ENCODE data around the gene TMEM132D.

TMEM132D gene

DNA sequence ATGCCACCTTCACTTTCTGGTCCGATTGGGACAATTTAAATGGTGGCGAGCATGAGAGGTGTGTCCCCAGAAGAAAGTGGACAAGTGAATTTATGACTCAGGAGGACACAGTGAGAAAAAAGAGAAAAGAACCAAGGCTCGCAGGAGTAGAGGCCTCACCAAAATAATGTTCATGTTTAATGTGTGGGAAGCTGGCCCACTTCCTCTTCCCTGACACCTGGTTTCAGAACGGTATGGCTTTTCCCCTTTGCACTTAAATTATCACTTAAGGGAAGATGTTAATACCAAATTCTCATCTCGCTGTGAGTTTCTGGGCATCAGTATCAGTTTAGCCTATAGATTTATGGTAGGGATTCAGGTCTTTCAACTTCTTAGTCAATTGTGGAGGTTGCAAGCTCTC is 824.1 kb downstream of the TMEM132D start:
- DNase-seq (ENCODE audit: extremely low spot score): no peak
- no peak for TF ChIP-seq CTCF (IDR thresholded peaks at IDR 0.05; ENCODE audit: control extremely low read depth, extremely low read depth, low read depth, missing control alignments)
- ChIA-PET CTCF (interaction anchor here (1.4 to 1.5 kb wide), 2 partner anchors 13 to 21 kb away, joined by 3 to 4 read pairs; no protein-coding TSS in a partner anchor), POLR2A (interaction anchor here (0.5 kb wide), 1 partner anchor 555 kb away, joined by 5 read pairs; no protein-coding TSS in a partner anchor)

GRCh38 chr12:129076441-129077320 is 827.1 kb downstream of the TMEM132D start:
- TF ChIP-seq CTCF (IDR thresholded peaks at IDR 0.05; ENCODE audit: control extremely low read depth, extremely low read depth, low read depth, missing control alignments): no peak
- POLR2A ChIA-PET: no interaction called here
- CTCF ChIA-PET: interaction anchor here (1.3 kb wide), 2 partner anchors 30 to 48 kb away, joined by 3 read pairs; no protein-coding TSS in a partner anchor
- no peak for DNase-seq (ENCODE audit: extremely low spot score)

DNA sequence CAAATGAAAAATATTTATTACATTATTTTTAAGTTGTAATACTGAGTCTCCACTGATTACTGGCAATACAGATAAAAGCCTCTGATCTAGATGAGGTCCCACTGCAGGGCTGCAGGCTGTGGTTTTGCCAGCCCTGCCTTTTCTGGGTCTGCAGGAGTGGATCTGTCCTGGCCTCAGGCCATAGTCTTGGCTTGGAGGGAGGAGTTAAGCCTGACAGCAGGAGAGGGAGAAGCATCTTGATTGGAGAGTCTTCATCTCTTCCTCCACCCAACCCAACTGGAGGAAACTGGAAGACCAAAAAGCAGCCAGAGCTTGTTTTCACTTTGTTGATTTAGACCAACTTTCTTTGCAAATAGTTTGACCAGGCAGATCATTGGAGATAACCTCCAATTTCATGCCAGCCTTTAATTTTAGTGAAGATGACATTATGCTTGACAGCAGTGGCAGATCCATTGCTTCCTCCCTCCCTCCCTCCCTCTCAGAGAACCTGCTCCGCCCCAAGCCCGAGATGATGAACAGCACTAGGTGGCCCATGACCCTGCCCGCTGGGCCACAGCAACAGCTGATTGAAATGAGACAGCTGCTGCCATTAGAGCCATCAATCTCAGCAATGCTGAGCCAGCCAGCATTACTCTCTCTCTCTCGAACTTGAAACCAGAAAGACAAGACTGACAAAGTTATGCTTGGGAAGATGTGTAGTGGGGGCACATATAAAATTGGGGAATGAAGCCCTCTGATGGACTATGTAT is 828.2 kb downstream of the TMEM132D start:
- no peak for TF ChIP-seq CTCF (IDR thresholded peaks at IDR 0.05; ENCODE audit: control extremely low read depth, extremely low read depth, low read depth, missing control alignments)
- POLR2A ChIA-PET: no interaction called here
- no peak for DNase-seq (ENCODE audit: extremely low spot score)
- CTCF ChIA-PET: interaction anchor here (1.3 kb wide), 1 partner anchor 49 kb away, joined by 3 read pairs; no protein-coding TSS in a partner anchor

DNA sequence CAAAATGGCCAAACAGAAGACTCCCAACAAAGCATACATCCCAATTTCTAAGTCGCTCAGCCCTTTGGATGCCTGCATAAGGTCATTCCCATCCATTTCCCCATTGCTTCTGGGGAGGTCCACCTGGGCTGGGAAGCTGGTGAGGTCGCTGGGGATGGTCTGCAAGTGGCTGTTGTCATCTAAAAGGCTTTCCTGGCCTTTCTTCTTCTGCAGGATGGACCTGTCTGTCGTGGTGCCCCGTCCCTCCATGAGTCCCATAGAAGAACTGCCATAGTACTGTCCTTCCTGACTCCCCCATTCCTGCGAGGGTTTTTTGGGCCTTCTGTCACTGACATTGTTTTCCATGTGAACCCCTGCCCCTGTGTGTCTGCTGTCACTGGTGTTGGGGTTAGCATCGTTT is 829.4 kb downstream of the TMEM132D start:
- no peak for DNase-seq (ENCODE audit: extremely low spot score)
- ChIA-PET CTCF (interaction anchor here (1.0 to 1.3 kb wide), 2 partner anchors 9 to 21 kb away, joined by 3 read pairs; no protein-coding TSS in a partner anchor), POLR2A (no interaction called here)
- no peak for TF ChIP-seq CTCF (IDR thresholded peaks at IDR 0.05; ENCODE audit: control extremely low read depth, extremely low read depth, low read depth, missing control alignments)

DNA sequence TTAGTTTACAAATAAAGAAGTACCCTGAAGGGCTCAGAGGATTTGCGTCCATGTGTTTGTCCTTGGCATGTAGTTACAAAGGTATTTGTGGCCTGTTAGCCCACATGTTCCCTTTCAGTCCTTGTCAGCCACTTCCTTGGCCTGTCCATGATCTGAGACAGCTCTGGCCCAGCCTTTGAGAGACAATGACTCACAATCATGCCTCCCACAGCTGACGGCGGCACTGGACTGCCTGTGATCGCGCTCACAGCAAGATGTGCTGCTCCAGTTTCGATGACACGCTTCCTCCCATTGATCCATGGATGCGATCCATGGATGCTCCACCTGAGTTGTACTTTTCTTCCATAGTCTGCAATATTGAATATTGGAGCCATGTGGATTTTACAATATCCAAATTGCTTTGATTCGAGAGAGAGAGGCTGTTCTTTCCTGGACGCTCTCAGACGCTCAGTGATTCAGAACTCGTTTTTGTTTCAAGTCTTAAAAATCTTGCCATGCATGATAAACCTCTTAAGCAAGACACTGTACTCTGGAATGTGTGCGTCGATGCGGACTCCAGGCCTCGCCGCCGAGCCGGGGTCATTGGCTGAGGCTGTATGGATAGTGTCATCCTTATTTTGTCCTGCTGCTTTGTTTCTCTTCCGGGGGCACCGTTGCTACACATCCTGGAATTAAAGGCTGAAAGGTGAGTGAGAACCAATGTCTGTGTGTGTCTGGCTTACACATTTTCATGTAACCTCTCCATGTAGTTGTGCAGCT is 830.5 kb downstream of the TMEM132D start:
- no peak for TF ChIP-seq CTCF (IDR thresholded peaks at IDR 0.05; ENCODE audit: control extremely low read depth, extremely low read depth, low read depth, missing control alignments)
- DNase-seq (ENCODE audit: extremely low spot score): no peak
- ChIA-PET POLR2A (no interaction called here), CTCF (interaction anchor here (1.0 kb wide), 1 partner anchor 8 kb away, joined by 3 read pairs; no protein-coding TSS in a partner anchor)

DNA sequence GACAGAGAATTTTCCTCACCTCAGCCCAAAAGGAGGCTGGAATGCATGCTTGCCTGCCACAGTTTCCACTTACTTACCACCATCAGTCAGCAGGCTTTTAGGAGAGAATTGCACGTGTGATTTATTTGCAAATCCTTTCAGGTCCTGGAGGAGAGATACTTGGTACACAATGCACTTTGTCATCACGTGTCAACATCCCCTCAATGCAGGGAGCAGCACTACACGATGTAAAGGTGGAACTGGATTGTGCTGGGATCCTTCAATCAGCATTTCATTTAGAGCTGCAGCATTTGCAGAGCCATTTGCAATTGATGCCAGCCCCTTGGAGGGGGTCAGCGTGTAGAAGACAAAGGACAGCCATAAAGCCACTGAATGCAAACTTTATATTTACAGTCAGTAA is 832.5 kb downstream of the TMEM132D start:
- TF ChIP-seq CTCF (IDR thresholded peaks at IDR 0.05; ENCODE audit: control extremely low read depth, extremely low read depth, low read depth, missing control alignments): no peak
- POLR2A ChIA-PET: no interaction called here
- CTCF ChIA-PET: no interaction called here
- no peak for DNase-seq (ENCODE audit: extremely low spot score)

Measured in GM10248 (cell line).